Measurements from ENCODE around the gene ALKBH3.

Gene ALKBH3

GRCh38 chr11:43941257-43941994 is 60.8 kb downstream of the ALKBH3 start:
- H3K9ac ChIP-seq (ENCODE audit: low read length): peak overlapping the region; percentile 49
- peak overlapping the region in 1 of 2 experiments; percentile 69 for H3K4me3 ChIP-seq (ENCODE audit: insufficient read depth in 1 of 2, low read depth in 1 of 2, low read length in 2 of 2)
- H2BK15ac ChIP-seq (ENCODE audit: low read depth, poor library complexity, severe bottlenecking): no peak overlapping the region
- peak overlapping the region; percentile 40 to 81 for H3K18ac ChIP-seq (ENCODE audit: low read depth in 1 of 2, low read length in 2 of 2)
- peak overlapping the region in 1 of 2 experiments; percentile 47 for H3K4ac ChIP-seq (ENCODE audit: low read depth in 1 of 2, low read length in 2 of 2)
- H3K23ac ChIP-seq (ENCODE audit: low read length in 2 of 2): no peak overlapping the region
- no peaks in the 10 kb centered on the region for H3K36me3 ChIP-seq (ENCODE audit: control insufficient read depth in 1 of 2, insufficient read depth in 2 of 2, low read depth in 1 of 2, low read length in 2 of 2)
- no peak overlapping the region for H2AK5ac ChIP-seq (ENCODE audit: low read length, severe bottlenecking)
- H3K14ac ChIP-seq (ENCODE audit: low read length in 2 of 2): peak overlapping the region in 1 of 2 experiments; percentile 18
- H2BK5ac ChIP-seq (ENCODE audit: low read depth, low read length, poor library complexity, severe bottlenecking): no peak overlapping the region
- no peaks in the 10 kb centered on the region for H3K9me3 ChIP-seq (ENCODE audit: control insufficient read depth, low read length)
- peak overlapping the region; percentile 3 for H4K8ac ChIP-seq (ENCODE audit: low read length)
- H2AFZ ChIP-seq (ENCODE audit: low read depth, low read length): peak overlapping the region; percentile 29
- WGBS: 67% methylated on average over 5 of the region's 5 CpGs
- H3K4me1 ChIP-seq (ENCODE audit: control insufficient read depth, insufficient read depth, low read depth, low read length): peaks cover 31% of the 10 kb centered on the region
- DNase-seq: peak; percentile 79
- H3K27ac ChIP-seq (ENCODE audit: low read length, poor library complexity, severe bottlenecking): no peak overlapping the region
- H3K4me2 ChIP-seq (ENCODE audit: low read length, poor library complexity, severe bottlenecking): no peak overlapping the region
- H2BK120ac ChIP-seq (ENCODE audit: low read depth, low read length): no peak overlapping the region
- peak overlapping the region; percentile 49 for H2BK12ac ChIP-seq (ENCODE audit: low read length in 2 of 2)
- H4K91ac ChIP-seq (ENCODE audit: low read length): peak overlapping the region; percentile 4
- no peaks in the 10 kb centered on the region for H3K79me1 ChIP-seq (replicated peaks; ENCODE audit: low read length, poor library complexity, severe bottlenecking)
- H3K27me3 ChIP-seq (ENCODE audit: control insufficient read depth in 1 of 2, insufficient read depth in 1 of 2, low read length in 2 of 2): peaks cover 0 to 53% of the 10 kb centered on the region in 2 experiments

GRCh38 chr11:43942662-43943371 is 62.2 kb downstream of the ALKBH3 start:
- no peak overlapping the region for H2AFZ ChIP-seq (ENCODE audit: low read depth, low read length)
- peak overlapping the region; percentile 9 to 90 for H3K18ac ChIP-seq (ENCODE audit: low read depth in 1 of 2, low read length in 2 of 2)
- H3K79me1 ChIP-seq (replicated peaks; ENCODE audit: low read length, poor library complexity, severe bottlenecking): no peaks in the 10 kb centered on the region
- H3K23ac ChIP-seq (ENCODE audit: low read length in 2 of 2): peak overlapping the region in 1 of 2 experiments; percentile 57
- H3K27me3 ChIP-seq (ENCODE audit: control insufficient read depth in 1 of 2, insufficient read depth in 1 of 2, low read length in 2 of 2): peaks cover 0 to 62% of the 10 kb centered on the region in 2 experiments
- peak overlapping the region in 1 of 2 experiments; percentile 51 for H2BK12ac ChIP-seq (ENCODE audit: low read length in 2 of 2)
- H2BK120ac ChIP-seq (ENCODE audit: low read depth, low read length): no peak overlapping the region
- no peak overlapping the region for H3K27ac ChIP-seq (ENCODE audit: low read length, poor library complexity, severe bottlenecking)
- H4K91ac ChIP-seq (ENCODE audit: low read length): peak overlapping the region; percentile 8
- no peaks in the 10 kb centered on the region for H3K9me3 ChIP-seq (ENCODE audit: control insufficient read depth, low read length)
- peak overlapping the region; percentile 84 for H3K4me2 ChIP-seq (ENCODE audit: low read length, poor library complexity, severe bottlenecking)
- H3K9ac ChIP-seq (ENCODE audit: low read length): peak overlapping the region; percentile 93
- H2AK5ac ChIP-seq (ENCODE audit: low read length, severe bottlenecking): no peak overlapping the region
- H3K14ac ChIP-seq (ENCODE audit: low read length in 2 of 2): peak overlapping the region in 1 of 2 experiments; percentile 45
- H2BK5ac ChIP-seq (ENCODE audit: low read depth, low read length, poor library complexity, severe bottlenecking): no peak overlapping the region
- peak; percentile 67 for DNase-seq
- peaks cover 26% of the 10 kb centered on the region for H3K4me1 ChIP-seq (ENCODE audit: control insufficient read depth, insufficient read depth, low read depth, low read length)
- H3K4ac ChIP-seq (ENCODE audit: low read depth in 1 of 2, low read length in 2 of 2): peak overlapping the region in 1 of 2 experiments; percentile 22
- WGBS: under 1% methylated on average over 60 of the region's 94 CpGs
- no peaks in the 10 kb centered on the region for H3K36me3 ChIP-seq (ENCODE audit: control insufficient read depth in 1 of 2, insufficient read depth in 2 of 2, low read depth in 1 of 2, low read length in 2 of 2)
- H2BK15ac ChIP-seq (ENCODE audit: low read depth, poor library complexity, severe bottlenecking): no peak overlapping the region
- H3K4me3 ChIP-seq (ENCODE audit: insufficient read depth in 1 of 2, low read depth in 1 of 2, low read length in 2 of 2): peak overlapping the region; percentile 43 to 91
- peak overlapping the region; percentile 24 for H4K8ac ChIP-seq (ENCODE audit: low read length)

- H3K36me3 ChIP-seq (ENCODE audit: control insufficient read depth in 1 of 2, insufficient read depth in 2 of 2, low read depth in 1 of 2, low read length in 2 of 2): no peaks in the 10 kb centered on the region
- peak overlapping the region in 1 of 2 experiments; percentile 27 for H3K23ac ChIP-seq (ENCODE audit: low read length in 2 of 2)
- no peak overlapping the region for H2BK120ac ChIP-seq (ENCODE audit: low read depth, low read length)
- H3K4ac ChIP-seq (ENCODE audit: low read depth in 1 of 2, low read length in 2 of 2): no peak overlapping the region
- H3K9ac ChIP-seq (ENCODE audit: low read length): peak overlapping the region; percentile 93
- no peak overlapping the region for H2AK5ac ChIP-seq (ENCODE audit: low read length, severe bottlenecking)
- no peak overlapping the region for H3K14ac ChIP-seq (ENCODE audit: low read length in 2 of 2)
- peaks cover 0 to 68% of the 10 kb centered on the region in 2 experiments for H3K27me3 ChIP-seq (ENCODE audit: control insufficient read depth in 1 of 2, insufficient read depth in 1 of 2, low read length in 2 of 2)
- no peaks in the 10 kb centered on the region for H3K79me1 ChIP-seq (replicated peaks; ENCODE audit: low read length, poor library complexity, severe bottlenecking)
- peak; percentile 51 for DNase-seq
- H4K8ac ChIP-seq (ENCODE audit: low read length): no peak overlapping the region
- no peak overlapping the region for H2BK15ac ChIP-seq (ENCODE audit: low read depth, poor library complexity, severe bottlenecking)
- WGBS: under 1% methylated on average over 41 of the region's 48 CpGs
- H4K91ac ChIP-seq (ENCODE audit: low read length): no peak overlapping the region
- no peaks in the 10 kb centered on the region for H3K9me3 ChIP-seq (ENCODE audit: control insufficient read depth, low read length)
- H3K18ac ChIP-seq (ENCODE audit: low read depth in 1 of 2, low read length in 2 of 2): peak overlapping the region; percentile 88 to 90
- H2AFZ ChIP-seq (ENCODE audit: low read depth, low read length): no peak overlapping the region
- peak overlapping the region; percentile 84 for H3K4me2 ChIP-seq (ENCODE audit: low read length, poor library complexity, severe bottlenecking)
- H3K4me1 ChIP-seq (ENCODE audit: control insufficient read depth, insufficient read depth, low read depth, low read length): peaks cover 24% of the 10 kb centered on the region
- H3K27ac ChIP-seq (ENCODE audit: low read length, poor library complexity, severe bottlenecking): no peak overlapping the region
- no peak overlapping the region for H2BK5ac ChIP-seq (ENCODE audit: low read depth, low read length, poor library complexity, severe bottlenecking)
- H3K4me3 ChIP-seq (ENCODE audit: insufficient read depth in 1 of 2, low read depth in 1 of 2, low read length in 2 of 2): peak overlapping the region; percentile 9 to 91
- H2BK12ac ChIP-seq (ENCODE audit: low read length in 2 of 2): no peak overlapping the region
Measured at GRCh38 chr11:43943372-43943930, 62.8 kb downstream of the ALKBH3 start.

Data from mesenchymal stem cell (in vitro differentiated cells and primary cell).